HUES48 (cell line): ENCODE results near the gene TOP1.

Source experiments
- H3K27ac ChIP-seq: one replicate; pipeline ENCODE4 v1.7.0; 2013; ENCODE audit warnings: low read depth, low read length, inconsistent platforms
- H3K27me3 ChIP-seq: 2 replicates; pipeline ENCODE4 v1.6.1; 2013; ENCODE audit warnings: mild to moderate bottlenecking, low read length; ENCODE audit not compliant: control insufficient read depth, insufficient read depth
- H3K36me3 ChIP-seq: 2 replicates; pipeline ENCODE4 v1.6.1; 2013; ENCODE audit warnings: low read length; ENCODE audit not compliant: control insufficient read depth, insufficient read depth
- H3K4me1 ChIP-seq: 2 replicates; pipeline ENCODE4 v1.6.1; 2013; ENCODE audit warnings: mild to moderate bottlenecking, low read length; ENCODE audit not compliant: control insufficient read depth, insufficient read depth
- H3K4me3 ChIP-seq: 2 replicates; pipeline ENCODE4 v1.5.1; 2013; ENCODE audit warnings: mild to moderate bottlenecking, low read depth, low read length
- H3K9ac ChIP-seq: 2 replicates; pipeline ENCODE4 v1.6.1; 2013; ENCODE audit warnings: mild to moderate bottlenecking, low read depth, low read length, moderate library complexity
- H3K9me3 ChIP-seq: 2 replicates; pipeline ENCODE4 v1.6.1; 2013; ENCODE audit warnings: low read length; ENCODE audit not compliant: control insufficient read depth, insufficient read depth

Gene TOP1

GRCh38 chr20:41172296-41173140 is 143.9 kb downstream of the TOP1 start:
- H3K4me3 ChIP-seq = no peak overlapping the region
- no peak overlapping the region for H3K9ac ChIP-seq
- H3K4me1 ChIP-seq = no peaks in the 10 kb centered on the region
- H3K36me3 ChIP-seq = peaks cover 95% of the 10 kb centered on the region
- no peaks in the 10 kb centered on the region for H3K27me3 ChIP-seq
- no peaks in the 10 kb centered on the region for H3K9me3 ChIP-seq
- no peak overlapping the region for H3K27ac ChIP-seq

- Histone ChIP-seq H3K9me3 (no peaks in the 10 kb centered on the region), H3K36me3 (peaks cover 89% of the 10 kb centered on the region), H3K4me1 (no peaks in the 10 kb centered on the region), H3K27ac (no peak overlapping the region), H3K4me3 (no peak overlapping the region), H3K9ac (no peak overlapping the region), H3K27me3 (no peaks in the 10 kb centered on the region)
Observed at GRCh38 chr20:41173161-41173721, 144.6 kb downstream of the TOP1 start.

- Histone ChIP-seq H3K36me3 (peaks cover 83% of the 10 kb centered on the region), H3K27me3 (no peaks in the 10 kb centered on the region), H3K27ac (peak overlapping the region; percentile 74)
Observed at GRCh38 chr20:41173791-41174341, 145.2 kb downstream of the TOP1 start.

More at GRCh38 chr20:41173791-41174341, 145.2 kb downstream of the TOP1 start:
- Histone ChIP-seq H3K9ac (no peak overlapping the region), H3K9me3 (no peaks in the 10 kb centered on the region), H3K4me1 (peaks cover 5% of the 10 kb centered on the region), H3K4me3 (no peak overlapping the region)
